ENCODE measurements around the gene TNRC6C. TPM values are rescaled to one million over a fixed set of nuclear protein-coding genes. Genes with fewer than 3 reads are reported as not detected.

TNRC6C gene
- total and polyA plus RNA-seq, 2 experiments from 2014 or later: 10.1 to 16.6 TPM

- peaks cover 37% of the 10 kb centered on the region for H3K36me3 Mint-ChIP-seq (ENCODE audit: low read depth)
- peaks cover 16% of the 10 kb centered on the region; the same call in 1 of the 2 replicates for H3K36me3 ChIP-seq (ENCODE audit: insufficient read depth)
- no peaks in the 10 kb centered on the region; the same call in 1 of the 2 replicates for H4K20me1 ChIP-seq (replicated peaks; ENCODE audit: insufficient read depth)
- no peak overlapping the region for H2AFZ ChIP-seq
- H3K79me2 ChIP-seq (replicated peaks; ENCODE audit: insufficient read depth): no peaks in the 10 kb centered on the region
- H3K27me3 ChIP-seq (ENCODE audit: insufficient read depth): no peaks in the 10 kb centered on the region
- H3K4me3 Mint-ChIP-seq: no peak overlapping the region
- peak overlapping the region; percentile 59; the same call in 1 of the 2 replicates for H3K27ac Mint-ChIP-seq
- peaks cover 11% of the 10 kb centered on the region for H3K4me1 ChIP-seq (ENCODE audit: insufficient read depth)
- H3K4me2 ChIP-seq: no peak overlapping the region
- no peak overlapping the region for H3K4me3 ChIP-seq
- 0 out of 2 replicates have a peak, but pooled peaks cover 3% of the 10 kb centered on the region for H3F3A ChIP-seq (replicated peaks; ENCODE audit: low read depth)
- ATAC-seq: no peak
- H3K9me3 Mint-ChIP-seq: no peaks in the 10 kb centered on the region; the same call in 2 of the 3 replicates
- DNase-seq (ENCODE audit: low spot score): no peak
- H3K27ac ChIP-seq (ENCODE audit: low read depth): no peak overlapping the region
- no peaks in the 10 kb centered on the region for H3K9me2 ChIP-seq (ENCODE audit: insufficient read depth)
- H3K27me3 Mint-ChIP-seq (ENCODE audit: insufficient read depth, low read depth, poor library complexity): peaks cover 9% of the 10 kb centered on the region
- peaks cover 4% of the 10 kb centered on the region for H3K4me1 Mint-ChIP-seq
- TF ChIP-seq NANOG (IDR thresholded peaks at IDR 0.05; ENCODE audit: borderline replicate concordance) (no peak), ZNF331 (CRISPR knock-in tag; IDR thresholded peaks at IDR 0.05; ENCODE audit: low read depth) (no peak), EZH2phosphoT487 (IDR thresholded peaks at IDR 0.05; ENCODE audit: unreplicated experiment) (no peak), EZH2 (IDR thresholded peaks at IDR 0.05; ENCODE audit: low read depth, unreplicated experiment) (no peak)
Measured at GRCh38 chr17:78107457-78107856, 149.0 kb downstream of the TNRC6C start.

DNA sequence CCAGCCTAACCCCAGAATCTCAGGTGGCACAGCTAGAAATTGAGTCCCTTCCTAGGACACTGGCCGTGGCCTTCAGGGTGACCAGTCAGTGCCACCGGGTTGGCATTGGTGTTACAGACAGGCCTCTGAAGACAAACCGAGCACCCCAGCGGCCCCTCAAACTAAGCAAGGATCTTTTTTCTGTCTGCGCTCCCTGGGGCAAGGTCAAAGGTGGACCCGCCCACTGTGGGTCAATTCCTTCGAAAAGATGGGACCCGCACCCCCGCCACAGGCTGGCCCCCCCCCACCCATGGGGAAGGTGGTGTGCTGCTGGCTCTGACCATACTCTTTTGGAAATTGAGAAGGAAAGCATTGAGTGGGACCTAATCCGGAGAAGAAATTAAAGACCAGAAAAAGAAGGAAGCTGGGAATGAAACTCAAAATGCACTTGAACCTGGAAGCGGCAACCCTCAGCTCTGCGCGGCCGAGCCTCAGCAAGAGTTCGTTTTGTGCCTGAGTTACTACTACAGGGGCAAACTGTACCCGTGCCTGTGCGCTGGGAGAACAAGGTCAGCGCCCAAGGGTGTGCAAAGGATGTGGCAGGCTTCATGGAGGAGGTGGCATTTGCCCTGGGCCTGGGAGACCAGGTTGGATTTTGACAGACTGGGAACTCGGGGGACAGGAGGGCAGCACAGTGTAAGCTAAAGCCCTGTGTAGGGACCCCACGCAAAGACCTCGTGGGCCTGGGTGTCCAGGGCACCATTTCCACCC is 149.6 kb downstream of the TNRC6C start:
- ATAC-seq (no peak), DNase-seq (ENCODE audit: low spot score) (no peak)
- Mint-ChIP-seq H3K9me3 (no peaks in the 10 kb centered on the region; the same call in 2 of the 3 replicates), H3K27me3 (ENCODE audit: insufficient read depth, low read depth, poor library complexity) (peaks cover 12% of the 10 kb centered on the region), H3K4me1 (peaks cover 5% of the 10 kb centered on the region), H3K4me3 (no peak overlapping the region), H3K27ac (peak overlapping the region; percentile 59; the same call in 1 of the 2 replicates), H3K36me3 (ENCODE audit: low read depth) (peaks cover 32% of the 10 kb centered on the region)
- Histone ChIP-seq H3F3A (replicated peaks; ENCODE audit: low read depth) (0 out of 2 replicates have a peak, but pooled peaks cover 3% of the 10 kb centered on the region), H2AFZ (no peak overlapping the region), H4K20me1 (replicated peaks; ENCODE audit: insufficient read depth) (no peaks in the 10 kb centered on the region; the same call in 1 of the 2 replicates), H3K4me2 (no peak overlapping the region), H3K4me3 (no peak overlapping the region), H3K27me3 (ENCODE audit: insufficient read depth) (no peaks in the 10 kb centered on the region), H3K36me3 (ENCODE audit: insufficient read depth) (peaks cover 12% of the 10 kb centered on the region; the same call in 1 of the 2 replicates), H3K4me1 (ENCODE audit: insufficient read depth) (peaks cover 11% of the 10 kb centered on the region), H3K9me2 (ENCODE audit: insufficient read depth) (no peaks in the 10 kb centered on the region), H3K79me2 (replicated peaks; ENCODE audit: insufficient read depth) (no peaks in the 10 kb centered on the region), H3K27ac (ENCODE audit: low read depth) (0 out of 2 replicates have a peak overlapping the region, but pooled peaks have one; percentile 45)
- TF ChIP-seq ZNF114 (CRISPR knock-in tag; IDR thresholded peaks at IDR 0.05) (no peak), JUNB (IDR thresholded peaks at IDR 0.05; ENCODE audit: unreplicated experiment) (no peak), POLR2AphosphoS5 (IDR thresholded peaks at IDR 0.05; ENCODE audit: low read depth) (no peak), EZH2phosphoT487 (IDR thresholded peaks at IDR 0.05; ENCODE audit: unreplicated experiment) (no peak), ZNF462 (CRISPR knock-in tag; IDR thresholded peaks at IDR 0.05) (no peak), CTCF (conservative IDR thresholded peaks at IDR 0.05; ENCODE audit: low read depth in 2 of 2) (no peak), CREB1 (CRISPR knock-in tag; IDR thresholded peaks at IDR 0.05; ENCODE audit: low read depth) (no peak)

Measured in GM23338 (cell line).